SK-N-MC (cell line): ENCODE results near the gene EEF1AKMT2.

Experiments used
- EZH2 ChIP-seq: fragments of 200-600 bp; sonication (generic); IDR thresholded peaks from one replicate; pipeline ENCODE4 v1.6.1; 2017; ENCODE audit warnings: antibody characterized with exemption
- FOXP2 ChIP-seq: optimal IDR thresholded peaks from 2 replicates; pipeline ENCODE3; 2011; ENCODE audit warnings: mild to moderate bottlenecking, moderate library complexity; ENCODE audit not compliant: insufficient read depth; ENCODE audit errors: extremely low read length, control extremely low read depth
- POLR2AphosphoS5 ChIP-seq: IDR thresholded peaks from 2 replicates; pipeline ENCODE4 v1.6.1; 2012; ENCODE audit warnings: mild to moderate bottlenecking, low read depth, low read length, borderline replicate concordance

DNA sequence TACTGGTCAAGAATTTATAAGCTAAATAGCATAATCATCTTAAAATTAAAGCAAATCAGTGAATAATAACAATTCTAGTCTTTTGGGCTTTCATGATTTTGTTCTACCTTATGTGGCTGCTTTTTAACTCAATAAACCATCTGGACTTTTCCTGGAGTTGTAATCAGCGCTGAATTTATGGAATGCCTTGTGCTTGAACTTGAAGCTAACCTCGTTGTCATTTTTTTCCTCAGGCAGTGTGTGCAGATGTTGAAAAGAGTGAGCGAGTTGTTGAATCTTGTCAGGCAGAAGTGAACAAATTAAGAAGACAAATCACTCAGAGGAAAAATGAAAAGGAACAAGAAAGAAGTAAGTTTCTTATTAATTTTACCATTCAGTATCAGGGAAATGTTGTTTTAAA lies 39.4 kb upstream of the EEF1AKMT2 start:
- TF ChIP-seq EZH2: no peak
- no peak for TF ChIP-seq POLR2AphosphoS5
- no peak for TF ChIP-seq FOXP2
